Heart left ventricle (tissue), 16 donors: ENCODE measurements around the gene CD164L2. TPM values are rescaled to one million over a fixed set of nuclear protein-coding genes. Genes with fewer than 3 reads are reported as not detected.

Source experiments
- ATAC-seq, 4 donors: fragments of 200-7000 bp; cut with Tn5 transposase; one replicate each; pipeline ENCODE4 v1.9.1; 2020 to 2022; ENCODE audit warnings: moderate library complexity in 4 of 4, mild to moderate bottlenecking in 3 of 4, moderate number of reproducible peaks in 1 of 4
- DNase-seq, 5 donors: peaks; one replicate each; pipeline ENCODE4 v3.0.0-alpha.2; 2020
- H3K27ac ChIP-seq, 12 donors: fragments of 200-600 bp; sonication (generic) in 4 of 12; one replicate each; pipeline versions ENCODE4 v1.5.0 to v1.8.0; 2016 to 2022; ENCODE audit warnings: mild to moderate bottlenecking in 2 of 12
- H3K27me3 ChIP-seq, 9 donors: fragments of 200-600 bp; sonication (generic) in 2 of 9; one replicate each; pipeline versions ENCODE4 v1.5.1 to v1.8.0; 2016 to 2022; ENCODE audit warnings: mild to moderate bottlenecking in 3 of 9
- H3K36me3 ChIP-seq, 9 donors: fragments of 200-600 bp; sonication (generic) in 2 of 9; one replicate each; pipeline versions ENCODE4 v1.5.0 to v1.8.0; 2018 to 2022; ENCODE audit warnings: mild to moderate bottlenecking in 2 of 9
- H3K4me1 ChIP-seq, 12 donors: fragments of 200-600 bp; sonication (generic) in 4 of 12; one replicate each; pipeline versions ENCODE4 v1.5.0 to v1.8.0; 2016 to 2022; ENCODE audit warnings: mild to moderate bottlenecking in 3 of 12
- H3K4me3 ChIP-seq, 12 donors: fragments of 200-600 bp; sonication (generic) in 4 of 12; one replicate each; pipeline versions ENCODE4 v1.5.0 to v1.8.0; 2017 to 2022; ENCODE audit warnings: mild to moderate bottlenecking in 9 of 12, moderate library complexity in 4 of 12
- H3K9me3 ChIP-seq, 12 donors: fragments of 200-600 bp; sonication (generic) in 4 of 12; one replicate each; pipeline versions ENCODE4 v1.5.0 to v1.8.0; 2016 to 2022; ENCODE audit warnings: mild to moderate bottlenecking in 1 of 12
- CTCF ChIP-seq, 12 donors: fragments of 200-600 bp; sonication (generic) in 4 of 12; IDR thresholded peaks; one replicate each; pipeline versions ENCODE4 v1.5.0 to v1.8.0; 2018 to 2022; ENCODE audit warnings: antibody characterized with exemption in 12 of 12, mild to moderate bottlenecking in 5 of 12
- POLR2A ChIP-seq, 2 donors: fragments of 450-650 bp; IDR thresholded peaks; one replicate each; pipeline ENCODE4 v1.6.1; 2017; ENCODE audit warnings: antibody characterized with exemption in 2 of 2, mild to moderate bottlenecking in 2 of 2, moderate library complexity in 2 of 2
- WGBS, 4 donors: extraction: QIAGEN DNeasy Blood & Tissue Kit in 2 of 4; methylation state at CpG; one replicate each; pipeline versions ENCODE4 v1.1.5 to v1.1.7; 2013 to 2018; 5-methylcytosine and 5-hydroxymethylcytosine counted together
- intact Hi-C, 10 donors: fragments of 100-400 bp; cut with DNase I; formaldehyde crosslinking; loops; one replicate each; pipeline versions ENCODE4 v1.11.1 to v1.14.2; 2022
- polyA plus RNA-seq, 2 donors: library from polyadenylated mRNA; stranded (reverse); fragments of 200-250 nt; gene quantifications; one replicate each; pipeline ENCODE4 v1.2.3, GENCODE V29; 2013
- total RNA-seq, 9 donors: library from RNA; depleted of rRNA in 2 of 9; stranded (reverse); fragments of >200 nt in 2 of 9; fragmentation: NEBNext Ultra II Directional in 3 of 9; extraction: Animal tissue kit (Norgen Biotek cat#: 25700) in 3 of 9; gene quantifications; one replicate each; pipeline versions ENCODE4 v1.1.0 to v1.2.4, GENCODE V29; 2016 to 2023
- donor health status: ischemic (EF 13 %, LVEDD 7.1; RV severe dilation, severe dysfunction).
- donor health status: healthy with polysubstance abuse.
- donor health status: DM: no; HTN: yes; CAD: no.
- donor health status: DM: no; HTN: no; CAD: no.
- donor health status: ischemic (EF 25% LVEDD 6.9; RV normal size, moderate dysfunction).
- donor health status: ischemic (EF 25% LVEDD 5.7; RV mildly dilated, moderate dysfunction).
- donor health status: healthy.
- donor health status: DM: yes; HTN: yes; CAD: no.
- donor health status: ischemic (EF 35%, LVEDD 5.7; RV mildly dilated, moderate dysfunction).
- donor health status: nonischemic (EF 11% LVEDD 7.7; RV severe dilation, severe dysfunction).
- donor health status: DM: yes; HTN: yes; CAD: no.
- donor health status: PGD.
- donor health status: ischemic (EF 29% LVEDD 5.4; RV normal size, mild dysfunction).
- donor health status: nonischemic (EF 23%, LVEDD 6.1; RV moderate dilation, normal function).

Gene CD164L2
- total and polyA plus RNA-seq, 11 donors = not detected

GRCh38 chr1:27363766-27364695, 19.1 kb downstream of the CD164L2 start:
- H3K27me3 ChIP-seq = no peaks in the 10 kb centered on the region
- WGBS, 4 donors = 87 to 91% (median 88%) methylated on average over 21 to 26 of the region's 26 CpGs
- peaks cover 0 to 59% (median 54%) of the 10 kb centered on the region in 9 donors for H3K36me3 ChIP-seq
- DNase-seq (no peak), ATAC-seq (no peak)
- peak overlapping the region in 4 of 12 donors; percentile 98 to 100 (median 98) for H3K27ac ChIP-seq
- H3K9me3 ChIP-seq = no peaks in the 10 kb centered on the region
- H3K4me1 ChIP-seq = peaks cover 7 to 58% (median 34%) of the 10 kb centered on the region in 12 donors
- intact Hi-C loops = loop anchor here in 2 of 10 donors (2.0 kb wide), 2 partner anchors 29 to 41 kb away; partner anchors contain the start of genes GPR3 (in 1 of the 2) and TMEM222 (in 1 of the 2)
- no peak for TF ChIP-seq POLR2A (IDR thresholded peaks at IDR 0.05)
- H3K4me3 ChIP-seq = peak overlapping the region in 5 of 12 donors; percentile 72 to 93 (median 90)

GRCh38 chr1:27361553-27361952, 21.6 kb downstream of the CD164L2 start:
- peaks cover 7 to 46% (median 18%) of the 10 kb centered on the region in 12 donors for H3K4me1 ChIP-seq
- no peak overlapping the region for H3K27ac ChIP-seq
- no peak overlapping the region for H3K4me3 ChIP-seq
- no peak for DNase-seq
- H3K27me3 ChIP-seq = no peaks in the 10 kb centered on the region
- ATAC-seq = no peak
- 93 to 97% (median 95%) methylated on average over 5 to 8 of the region's 8 CpGs for WGBS, 4 donors
- TF ChIP-seq CTCF (IDR thresholded peaks at IDR 0.05) = no peak
- TF ChIP-seq POLR2A (IDR thresholded peaks at IDR 0.05) = no peak
- intact Hi-C loops = no loop called here
- peaks cover 0 to 82% (median 72%) of the 10 kb centered on the region in 9 donors for H3K36me3 ChIP-seq
- H3K9me3 ChIP-seq = no peaks in the 10 kb centered on the region

- TF ChIP-seq CTCF (IDR thresholded peaks at IDR 0.05) (no peak), POLR2A (IDR thresholded peaks at IDR 0.05) (no peak)
- Histone ChIP-seq H3K9me3 (no peaks in the 10 kb centered on the region), H3K4me3 (peak overlapping the region in 3 of 12 donors; percentile 37 to 56 (median 44)), H3K27me3 (no peaks in the 10 kb centered on the region), H3K36me3 (peaks cover 0 to 87% (median 78%) of the 10 kb centered on the region in 9 donors), H3K27ac (no peak overlapping the region), H3K4me1 (peaks cover 7 to 46% (median 18%) of the 10 kb centered on the region in 12 donors)
- DNase-seq (no peak), ATAC-seq (no peak)
- intact Hi-C loops = no loop called here
- 84 to 93% (median 89%) methylated on average over 17 to 21 of the region's 21 CpGs for WGBS, 4 donors
These were observed 22.1 kb downstream of the CD164L2 start for GRCh38 chr1:27361044-27361402.

GRCh38 chr1:27360159-27361043, 22.7 kb downstream of the CD164L2 start:
- intact Hi-C loops = no loop called here
- DNase-seq = no peak
- ATAC-seq = no peak
- H3K27ac ChIP-seq = peak overlapping the region in 1 of 12 donors; percentile 4
- peaks cover 7 to 46% (median 18%) of the 10 kb centered on the region in 12 donors for H3K4me1 ChIP-seq
- H3K9me3 ChIP-seq = no peaks in the 10 kb centered on the region
- H3K27me3 ChIP-seq = no peaks in the 10 kb centered on the region
- WGBS, 4 donors = 40 to 73% (median 63%) methylated on average over 58 to 71 of the region's 71 CpGs
- H3K4me3 ChIP-seq = peak overlapping the region in 10 of 12 donors; percentile 1 to 56 (median 42)
- peaks cover 0 to 93% (median 84%) of the 10 kb centered on the region in 9 donors for H3K36me3 ChIP-seq
- no peak for TF ChIP-seq POLR2A (IDR thresholded peaks at IDR 0.05)
- TF ChIP-seq CTCF (IDR thresholded peaks at IDR 0.05) = no peak
